GM19351 (cell line): ENCODE data around the gene CGREF1.

Experiments
- ATAC-seq: cut with Tn5 transposase; IDR thresholded peaks from one replicate; pipeline ENCODE4 v1.9.1; 2021; ENCODE audit warnings: mild to moderate bottlenecking, moderate library complexity; ENCODE audit not compliant: unreplicated experiment

CGREF1 gene, protein sequence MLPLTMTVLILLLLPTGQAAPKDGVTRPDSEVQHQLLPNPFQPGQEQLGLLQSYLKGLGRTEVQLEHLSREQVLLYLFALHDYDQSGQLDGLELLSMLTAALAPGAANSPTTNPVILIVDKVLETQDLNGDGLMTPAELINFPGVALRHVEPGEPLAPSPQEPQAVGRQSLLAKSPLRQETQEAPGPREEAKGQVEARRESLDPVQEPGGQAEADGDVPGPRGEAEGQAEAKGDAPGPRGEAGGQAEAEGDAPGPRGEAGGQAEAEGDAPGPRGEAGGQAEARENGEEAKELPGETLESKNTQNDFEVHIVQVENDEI

DNA sequence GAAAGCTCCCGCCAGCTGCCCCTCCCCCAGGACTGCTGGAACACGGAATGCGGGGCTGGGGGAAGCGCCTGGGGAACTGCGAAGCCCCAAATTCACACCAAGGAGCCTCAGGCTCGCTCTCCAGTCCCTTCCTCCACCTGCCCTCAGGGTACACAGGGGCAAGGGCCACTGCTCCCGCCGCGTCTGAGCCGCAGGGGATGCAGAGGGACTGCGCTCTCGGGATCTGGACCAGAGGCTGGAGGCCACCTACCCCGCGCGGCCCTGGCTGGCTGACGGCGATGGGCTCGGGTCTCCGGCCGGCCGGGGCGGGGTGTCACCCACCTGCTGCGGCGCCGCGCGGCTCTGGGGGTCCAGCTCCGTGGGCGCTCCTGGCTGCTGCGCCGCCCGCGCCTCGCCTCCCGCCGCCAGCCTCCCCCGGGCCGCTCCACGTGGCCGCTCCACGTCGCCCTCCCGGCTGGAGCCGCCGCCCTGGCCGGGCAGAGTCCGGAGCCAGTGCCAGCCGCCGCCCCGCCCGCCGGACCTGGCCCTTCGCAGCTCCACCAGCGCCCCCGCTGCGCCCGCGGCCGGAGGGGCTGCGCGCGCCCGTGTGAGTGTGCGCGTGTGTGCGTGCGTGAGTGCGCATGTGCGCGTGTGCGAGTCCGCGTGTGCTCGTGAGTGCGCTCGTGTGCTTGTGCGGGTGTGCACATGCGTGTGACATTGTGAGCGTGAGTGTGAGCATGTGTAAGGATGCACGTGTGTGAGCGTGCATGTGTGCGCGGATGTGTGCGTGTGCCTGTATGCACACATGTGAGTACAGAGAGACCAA lies at the start of gene CGREF1:
Gene CGREF1, minus strand, starts transcription at position 604 of the 805 bp plus-strand sequence. CDS start 14,762 bp downstream, outside the sequence.
- no peak for ATAC-seq

DNA sequence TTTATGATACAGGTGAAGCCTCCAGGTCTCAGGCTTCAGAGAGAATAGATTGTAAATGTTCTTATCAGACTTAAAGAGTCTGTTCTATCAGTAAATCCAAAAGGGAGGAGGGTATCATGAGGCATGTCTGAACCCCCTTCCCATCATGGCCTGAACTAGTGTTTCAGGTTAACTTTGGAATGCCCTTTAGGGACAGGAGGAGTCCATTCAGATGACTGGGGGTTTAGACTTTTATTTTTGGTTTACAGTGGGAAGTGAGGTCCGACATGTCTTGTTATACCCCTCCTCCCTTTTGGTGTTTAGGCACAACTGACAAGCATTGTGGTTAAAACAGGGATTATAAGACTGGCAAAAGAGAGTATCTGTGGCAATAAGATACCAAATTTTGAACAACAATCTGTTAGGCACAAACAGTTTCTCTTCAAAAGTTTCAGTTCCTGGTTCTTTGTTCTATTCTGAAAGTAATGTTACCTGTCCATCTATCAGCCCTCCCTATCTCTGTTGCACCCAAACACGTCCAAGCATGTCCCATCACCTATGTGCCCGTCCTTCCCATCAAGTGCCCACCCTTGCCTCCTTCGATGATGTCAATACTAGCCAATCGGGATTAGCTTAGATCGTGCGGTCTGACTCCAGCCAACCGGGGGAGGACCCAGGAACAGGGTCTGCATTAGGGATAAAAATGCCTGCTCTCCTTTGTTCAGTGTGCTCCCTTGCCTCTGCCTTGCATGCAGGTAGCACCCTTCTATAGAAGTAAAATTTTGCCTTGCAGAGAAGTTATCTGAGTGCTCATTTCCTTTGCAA lies 46.2 kb upstream of the CGREF1 start:
- ATAC-seq = no peak

DNA sequence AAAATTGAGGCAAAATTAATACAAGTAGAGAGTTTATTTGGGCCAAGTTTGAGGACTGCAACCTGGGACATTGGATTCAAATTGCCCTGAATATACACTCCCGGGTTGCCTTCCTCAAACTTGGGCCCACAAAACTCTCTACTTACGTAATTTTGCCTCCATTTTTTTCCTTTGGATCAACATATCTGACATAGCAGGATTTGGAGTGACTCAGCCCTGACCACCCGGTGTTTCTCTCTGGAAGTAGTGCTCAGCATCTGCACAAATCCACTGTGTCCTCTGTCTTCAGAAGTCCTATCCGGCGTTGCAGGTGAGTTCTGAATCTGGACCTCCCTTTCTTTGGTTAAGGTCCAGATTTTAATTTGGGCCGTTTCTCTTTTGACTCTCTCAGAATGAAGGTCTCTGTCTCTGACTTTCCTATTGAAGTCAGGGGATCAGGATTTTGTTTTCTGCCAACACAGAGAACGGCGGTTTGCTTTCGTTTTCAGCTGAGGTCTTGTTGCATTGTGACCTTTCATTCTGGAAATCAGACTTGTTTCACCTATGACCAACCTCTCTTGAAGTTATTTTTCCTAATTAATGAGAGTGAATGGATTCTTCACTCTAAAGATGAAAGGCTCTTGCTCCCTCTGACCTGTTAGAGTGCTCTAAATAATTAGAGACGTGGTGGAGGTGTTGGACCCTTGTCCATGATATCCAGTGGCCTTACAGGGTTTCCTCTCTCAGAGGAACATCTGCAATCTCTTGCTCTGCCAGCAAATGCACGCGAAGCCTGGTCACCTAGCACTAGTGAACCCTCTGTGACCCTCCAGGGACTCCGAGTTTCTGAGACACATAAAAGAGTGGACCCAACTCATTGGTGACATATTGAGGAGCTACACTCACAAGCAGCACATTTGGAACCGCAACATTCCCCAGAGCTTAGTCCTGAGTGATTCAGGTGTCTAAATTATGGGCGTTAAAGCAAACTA lies 43.5 kb upstream of the CGREF1 start:
- no peak for ATAC-seq

DNA sequence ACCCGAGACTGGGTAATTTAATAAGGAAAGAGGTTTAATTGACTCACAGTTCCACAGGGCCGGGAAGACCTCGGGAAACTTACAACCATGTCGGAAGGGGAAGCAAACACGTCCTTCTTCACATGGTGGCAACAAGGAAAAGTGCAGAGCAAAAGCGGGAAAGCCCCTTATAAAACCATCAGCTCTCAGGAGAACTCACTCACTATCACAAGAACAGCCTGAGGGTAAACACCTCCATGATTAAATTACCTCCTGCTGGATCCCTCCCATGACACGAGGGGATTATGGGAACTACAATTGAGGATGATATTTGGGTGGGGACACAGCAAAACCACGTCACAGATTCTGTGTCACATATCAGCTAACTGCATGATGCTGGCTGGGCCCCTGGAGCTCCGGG lies 41.3 kb upstream of the CGREF1 start:
- no peak for ATAC-seq

DNA sequence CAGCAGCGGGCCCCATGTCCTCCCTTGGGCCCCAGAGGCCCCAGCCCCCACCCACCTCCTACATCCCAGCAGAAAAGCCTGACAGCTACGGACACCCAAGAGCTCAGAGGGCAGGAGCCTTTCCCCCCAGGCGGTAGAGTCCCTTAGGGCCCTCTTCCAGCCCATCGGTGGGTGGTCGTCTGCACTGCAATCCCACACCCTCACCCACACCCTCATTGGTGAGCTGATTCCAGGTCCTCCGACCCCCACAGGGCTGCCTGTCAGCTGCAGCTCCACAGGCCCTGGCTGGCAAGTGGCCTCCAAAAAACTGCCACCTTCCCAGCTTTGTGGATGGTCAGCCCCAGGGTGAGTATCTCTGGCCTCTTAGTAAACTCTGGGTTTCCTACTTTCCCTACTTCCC lies 40.3 kb upstream of the CGREF1 start:
- ATAC-seq = no peak

DNA sequence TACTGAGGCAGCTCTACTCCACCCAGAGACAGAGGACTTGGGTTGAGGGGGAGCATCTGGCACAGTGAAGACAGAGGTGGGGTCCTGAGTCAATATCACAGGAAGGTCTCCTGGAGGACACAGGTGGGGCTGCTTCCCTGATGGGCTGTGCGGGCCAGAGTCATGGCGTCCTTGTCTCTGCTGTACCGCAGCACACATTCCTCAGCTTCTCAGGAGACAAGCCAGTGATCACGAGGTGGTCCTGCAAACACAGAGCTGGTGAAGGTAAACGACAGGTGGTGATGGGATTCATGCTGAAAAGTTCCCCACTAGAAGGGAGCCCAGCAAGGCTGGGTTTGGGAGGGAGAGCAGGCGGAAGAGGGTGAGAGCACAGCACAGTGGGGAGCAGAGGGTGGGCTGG lies 39.5 kb upstream of the CGREF1 start:
- ATAC-seq = no peak

DNA sequence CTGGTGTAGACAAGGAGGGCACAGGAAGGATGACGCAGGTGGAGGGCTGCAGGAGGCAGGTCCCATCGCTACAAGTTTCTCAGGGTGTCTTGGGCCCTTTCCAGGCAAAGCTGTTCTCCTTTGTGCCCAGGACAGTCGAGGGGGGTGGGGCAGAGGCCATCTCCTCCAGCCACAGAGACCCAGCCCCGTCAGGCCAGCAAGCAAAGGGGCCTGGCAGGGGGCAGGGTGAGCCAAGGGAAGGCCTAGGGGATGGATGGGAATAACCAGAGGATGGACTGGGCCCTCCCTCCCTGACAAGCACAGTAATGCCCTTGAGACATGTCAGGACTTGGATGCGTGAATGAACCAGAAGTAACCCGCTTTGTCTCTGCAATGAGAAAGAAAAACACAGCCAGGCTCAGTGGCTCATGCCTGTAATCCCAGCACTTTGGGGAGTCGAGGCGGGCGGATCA lies 36.2 kb upstream of the CGREF1 start:
- no peak for ATAC-seq

DNA sequence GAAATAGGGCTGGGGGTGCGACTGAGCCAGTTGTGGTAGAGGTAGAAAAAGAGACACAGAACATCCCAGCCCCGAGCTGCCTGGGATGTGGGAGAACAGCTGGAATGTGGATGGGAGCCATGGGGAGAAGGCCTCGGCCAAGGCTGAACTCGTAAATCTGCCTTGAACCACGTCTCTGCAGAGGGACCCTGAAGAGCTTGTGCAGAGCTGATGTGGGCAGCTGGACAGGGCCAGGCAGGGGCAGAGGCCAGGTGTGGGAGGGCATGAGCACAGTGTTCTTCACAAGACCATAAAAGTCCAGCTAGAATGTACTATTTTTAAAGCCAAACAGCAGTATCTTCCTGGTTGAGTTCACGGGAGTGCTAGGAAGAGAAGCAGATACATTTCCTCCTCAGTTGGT lies 35.6 kb upstream of the CGREF1 start:
- no peak for ATAC-seq

DNA sequence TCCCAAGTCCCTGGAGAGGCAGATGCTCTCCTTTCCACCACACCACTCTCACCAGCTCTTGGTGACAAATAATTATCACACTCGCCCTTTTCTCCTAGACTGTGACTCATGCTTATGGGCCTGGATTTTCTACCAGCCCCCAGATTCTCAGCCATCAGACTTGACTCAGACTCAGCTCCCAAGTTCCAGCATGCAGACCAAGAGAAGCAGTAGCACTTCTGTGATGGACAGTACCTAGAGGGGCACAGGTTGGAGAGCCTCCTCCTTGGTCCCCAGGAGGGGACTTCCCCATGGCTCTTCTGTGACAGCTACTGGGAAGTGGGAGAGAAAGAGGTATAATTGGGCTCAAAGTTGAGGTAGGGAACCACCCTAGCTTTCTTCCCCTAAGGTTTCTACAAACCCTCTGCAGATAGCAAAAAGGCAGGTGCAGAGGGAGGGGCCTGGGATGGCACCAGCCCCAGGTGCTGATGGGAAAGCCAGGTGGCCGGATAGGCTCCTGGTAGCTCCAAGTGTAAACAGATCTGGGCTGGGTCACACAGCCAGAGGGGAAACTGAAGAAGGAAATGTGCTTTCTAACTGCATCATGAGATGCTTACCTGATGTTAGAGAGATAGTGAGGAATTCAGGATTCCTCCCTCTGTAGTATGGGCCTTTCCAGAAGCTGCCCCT lies 34.0 kb upstream of the CGREF1 start:
- ATAC-seq = no peak

DNA sequence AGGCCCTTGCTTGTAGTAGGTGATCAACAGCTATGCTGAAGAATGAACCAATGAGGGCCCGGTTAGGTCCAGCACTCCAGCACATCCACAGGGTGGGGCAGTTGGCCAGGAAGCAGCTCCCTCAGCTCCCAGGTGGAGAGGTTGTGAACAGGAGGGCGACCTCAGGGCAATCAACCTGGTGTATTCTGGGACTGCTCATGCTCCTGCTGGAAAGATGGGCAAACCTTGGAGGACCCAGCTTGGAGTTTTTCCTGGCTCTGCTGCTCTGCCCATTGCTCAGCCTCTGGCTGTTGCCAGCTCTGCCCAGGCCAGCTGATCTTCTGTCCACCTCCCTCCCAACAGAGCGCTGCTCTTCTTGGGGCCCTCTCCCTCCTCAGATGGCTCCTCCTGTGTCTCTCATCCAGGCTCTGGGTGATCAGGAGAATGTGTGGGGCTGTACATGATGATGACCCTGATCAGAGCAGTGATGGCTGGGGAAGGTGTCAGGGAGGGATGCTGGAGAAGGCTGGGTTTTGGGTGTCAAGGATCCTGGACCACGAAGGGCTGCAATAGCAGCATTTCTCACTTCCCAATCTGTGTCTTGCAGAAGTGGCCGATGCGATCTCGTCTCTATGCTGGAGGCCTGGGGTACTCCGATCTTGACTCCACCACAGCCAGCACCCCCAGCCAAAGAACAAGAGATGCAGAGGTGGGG lies 33.3 kb upstream of the CGREF1 start:
- no peak for ATAC-seq

DNA sequence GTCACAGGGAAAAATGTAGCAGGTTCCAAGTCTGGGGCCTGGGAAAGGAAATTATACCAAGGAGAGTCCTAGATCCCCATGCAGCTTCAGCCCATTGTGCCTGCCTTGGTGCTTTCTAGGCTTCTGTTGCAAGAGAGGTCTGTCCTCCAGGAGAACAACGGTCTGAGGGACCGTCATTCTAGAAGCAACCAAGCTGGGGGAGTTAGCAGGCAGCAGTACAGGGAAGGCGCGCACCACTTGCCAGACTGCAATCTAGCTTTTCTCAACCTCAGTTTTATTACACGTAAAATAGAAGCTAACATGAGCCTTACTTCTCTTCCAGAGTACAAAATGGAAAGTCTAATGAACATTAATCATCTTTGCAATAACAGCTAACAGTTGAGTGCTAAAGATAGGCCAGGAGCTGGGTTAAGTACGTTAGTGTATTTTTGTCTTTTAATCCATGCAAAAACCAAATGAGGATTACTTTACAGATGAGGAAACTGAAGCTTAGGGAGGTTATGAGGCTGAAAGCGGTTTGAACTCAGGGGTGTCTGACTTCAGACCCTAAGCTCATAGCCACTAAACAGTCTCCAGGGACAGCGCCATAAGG lies 31.8 kb upstream of the CGREF1 start:
- no peak for ATAC-seq

DNA sequence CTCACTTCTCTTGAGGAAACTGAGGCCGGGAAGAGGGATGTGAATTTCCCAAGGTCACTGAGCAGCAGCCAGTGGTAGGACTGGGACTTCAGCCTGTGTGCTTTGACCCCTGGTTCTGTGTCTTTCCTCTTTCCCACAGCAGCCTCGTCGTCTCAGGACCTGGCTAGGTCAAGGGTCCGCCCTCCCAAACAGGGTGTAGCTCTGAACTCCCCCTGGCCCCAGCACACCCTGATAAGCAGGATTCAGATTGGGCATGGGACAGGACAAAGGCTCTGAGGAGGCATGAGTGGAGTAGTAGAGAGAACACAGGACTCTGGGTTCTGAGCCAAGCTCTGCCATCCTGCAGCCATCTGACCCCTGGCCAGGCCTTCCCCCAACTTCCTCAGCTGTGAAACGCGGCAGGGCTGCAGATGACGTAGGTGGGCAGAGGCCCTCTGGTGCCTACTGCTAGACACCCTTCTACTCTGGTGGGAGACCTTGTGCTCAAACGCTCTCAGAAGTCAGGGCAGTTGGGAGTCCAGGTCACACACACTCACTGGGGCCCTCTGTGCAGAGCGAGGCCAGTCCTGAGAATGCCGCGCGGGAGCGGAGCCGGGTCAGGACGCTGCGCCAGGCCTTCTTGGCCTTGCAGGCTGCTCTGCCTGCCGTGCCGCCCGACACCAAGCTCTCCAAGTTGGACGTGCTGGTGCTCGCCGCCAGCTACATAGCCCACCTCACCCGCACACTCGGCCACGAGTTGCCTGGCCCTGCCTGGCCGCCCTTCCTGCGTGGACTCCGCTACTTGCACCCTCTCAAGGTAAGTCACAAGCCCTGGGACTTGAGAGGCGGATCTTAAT lies 30.9 kb upstream of the CGREF1 start:
- no peak for ATAC-seq

DNA sequence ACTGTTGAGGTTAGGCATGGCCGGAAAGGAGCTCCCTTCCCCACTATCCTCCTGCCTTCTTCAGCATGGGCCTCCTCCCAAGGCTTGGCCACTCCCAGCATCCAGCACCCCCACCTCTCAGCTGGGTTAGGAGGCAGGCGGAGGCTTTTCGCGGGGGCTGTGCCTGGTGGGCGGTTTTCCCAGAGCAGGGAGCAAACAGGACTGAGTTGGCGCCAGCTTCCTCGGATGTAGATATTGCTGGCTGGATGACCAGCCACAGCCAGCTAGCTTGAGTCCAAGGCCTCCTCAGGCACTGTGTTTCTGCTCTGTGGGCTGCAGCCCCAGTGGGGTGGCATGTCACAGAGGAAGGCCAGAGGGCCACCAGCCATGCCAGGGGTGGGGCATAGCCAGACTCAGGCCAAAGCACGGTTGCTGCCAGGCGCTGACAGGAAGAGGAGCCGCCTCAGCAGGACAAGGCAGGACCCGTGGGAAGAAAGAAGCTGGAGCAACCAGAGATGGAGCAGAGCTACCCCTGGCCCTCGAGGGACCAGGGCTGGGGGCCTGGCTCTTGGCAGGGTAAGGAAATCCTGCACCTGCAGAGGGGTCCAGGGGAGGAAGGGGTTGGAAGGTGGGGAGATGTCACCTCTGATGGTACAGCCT lies 30.0 kb upstream of the CGREF1 start, which contains the start of gene TCF23:
Gene TCF23, plus strand, starts transcription at position 204 of the 639 bp plus-strand sequence. Its CDS starts 130 bp downstream, at position 334.
- ATAC-seq = no peak

DNA sequence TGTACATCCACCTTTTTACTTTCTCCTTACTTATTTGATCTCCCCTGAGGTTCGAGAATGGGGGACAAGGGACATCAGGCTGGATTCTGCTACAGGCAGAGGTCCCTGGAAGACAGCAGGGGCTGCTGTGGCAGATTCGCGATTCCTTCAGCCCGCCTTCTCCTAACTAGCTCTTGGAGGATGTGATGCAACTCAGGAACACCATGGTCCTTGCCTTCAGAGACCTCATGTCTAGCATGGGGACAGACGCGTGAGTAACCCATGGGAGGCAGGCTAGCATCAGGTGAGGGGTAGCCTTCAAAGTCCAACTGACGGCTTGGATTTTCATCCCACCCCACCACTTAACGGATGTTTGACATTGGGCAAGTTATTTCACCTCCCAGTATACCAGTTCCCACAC lies 29.0 kb upstream of the CGREF1 start:
- no peak for ATAC-seq

DNA sequence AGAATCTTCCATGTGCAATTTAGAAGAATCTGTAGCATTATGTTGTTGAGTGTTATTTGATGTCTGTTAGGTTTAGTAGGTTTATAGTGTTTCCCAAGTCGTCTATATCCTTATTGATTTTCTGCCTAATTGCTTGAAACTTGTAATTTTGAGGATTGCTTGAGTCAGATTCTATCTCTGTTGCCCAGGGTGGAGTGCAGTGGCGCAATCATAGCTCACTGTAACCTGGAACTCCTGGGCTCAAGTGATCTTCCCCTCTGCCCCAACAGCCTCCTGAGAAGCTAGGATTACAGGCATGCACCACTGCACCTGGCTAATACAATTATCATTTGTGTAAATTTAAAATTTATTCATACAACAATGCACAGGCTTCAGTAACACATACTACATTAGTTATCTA lies 26.8 kb upstream of the CGREF1 start:
- no peak for ATAC-seq

DNA sequence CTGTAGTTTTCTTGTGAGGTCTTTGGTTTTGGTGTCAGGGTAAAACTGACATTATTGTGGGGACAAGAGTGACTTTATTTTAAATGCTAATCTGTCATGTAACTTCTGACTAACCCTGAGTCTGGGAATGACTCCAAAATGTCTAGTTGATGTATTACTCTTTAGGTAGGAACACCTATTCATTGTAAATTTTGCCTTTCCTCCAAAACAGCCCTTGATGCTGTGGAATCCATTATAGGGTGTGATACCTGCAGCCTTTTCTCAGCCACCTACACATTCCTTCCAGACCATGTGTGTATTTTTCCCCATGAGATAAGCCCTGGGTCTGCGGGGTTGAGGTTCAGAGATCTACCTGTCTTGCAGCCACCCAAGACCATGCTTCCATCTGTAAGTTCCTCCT lies 24.4 kb upstream of the CGREF1 start:
- no peak for ATAC-seq

DNA sequence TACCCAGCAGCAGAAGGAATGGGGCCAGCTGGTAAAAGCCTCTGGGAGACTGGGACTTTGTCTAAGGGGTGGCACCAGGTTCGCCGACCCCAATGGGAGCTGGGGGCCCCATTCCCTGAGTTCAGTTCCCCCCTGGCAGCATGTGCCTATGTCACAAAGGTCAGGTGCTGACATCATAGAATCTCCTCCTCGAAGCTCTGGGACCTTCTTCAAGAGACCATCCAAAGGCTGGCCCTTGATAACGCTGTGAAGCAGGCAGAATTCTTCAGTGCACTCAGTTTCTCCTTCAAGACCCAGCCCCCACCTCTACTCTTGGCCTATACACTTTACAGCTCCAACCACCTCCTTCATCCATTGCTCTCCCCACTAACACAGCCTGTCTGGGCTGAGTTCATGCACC lies 20.4 kb upstream of the CGREF1 start, which contains the start of gene PRR30:
Gene PRR30, minus strand, starts transcription at position 101 of the 400 bp plus-strand sequence. CDS start 1,081 bp downstream, outside the sequence.
- ATAC-seq = no peak
